Neuronal stem cell (in vitro differentiated cells): ENCODE data around the gene ZP4.

Source experiments
- DNase-seq: peaks from one replicate; pipeline ENCODE4 v3.0.0-alpha.2; 2013; ENCODE audit warnings: low spot score
- H2AFZ ChIP-seq: one replicate; pipeline ENCODE4 v1.6.1; 2013; ENCODE audit warnings: mild to moderate bottlenecking, low read length, inconsistent platforms
- H2AK5ac ChIP-seq: 2 replicates; pipeline ENCODE4 v1.6.1; 2013; ENCODE audit warnings: low read depth, mild to moderate bottlenecking, inconsistent platforms, low read length, moderate library complexity, mixed read lengths
- H2BK120ac ChIP-seq: 2 replicates; pipeline ENCODE4 v1.6.1; 2013; ENCODE audit warnings: low read depth, mild to moderate bottlenecking, inconsistent platforms, low read length, moderate library complexity, mixed read lengths
- H2BK12ac ChIP-seq: one replicate; pipeline ENCODE4 v1.6.1; 2013; ENCODE audit warnings: low read length, inconsistent platforms
- H2BK15ac ChIP-seq: 2 replicates; pipeline ENCODE4 v1.6.1; 2013; ENCODE audit warnings: mild to moderate bottlenecking, low read length, inconsistent platforms, mixed read lengths
- H2BK5ac ChIP-seq: one replicate; pipeline ENCODE4 v1.6.1; 2013; ENCODE audit warnings: inconsistent platforms, mild to moderate bottlenecking, low read length, moderate library complexity
- H3K14ac ChIP-seq: one replicate; pipeline ENCODE4 v1.6.1; 2013; ENCODE audit warnings: low read length, inconsistent platforms
- H3K18ac ChIP-seq: 2 replicates; pipeline ENCODE4 v1.6.1; 2013; ENCODE audit warnings: low read length, inconsistent platforms
- H3K23ac ChIP-seq: 2 replicates; pipeline ENCODE4 v1.6.1; 2013; ENCODE audit warnings: low read depth, mild to moderate bottlenecking, mixed read lengths, low read length, inconsistent platforms; ENCODE audit not compliant: poor library complexity
- H3K27ac ChIP-seq: replicated peaks from 3 replicates; pipeline ENCODE4 v1.5.1; 2013; ENCODE audit warnings: low read length, inconsistent platforms
- H3K27me3 ChIP-seq, 3 experiments: 2 replicates each; pipeline ENCODE4 v1.6.1; 2013; ENCODE audit warnings: low read length in 3 of 3, mild to moderate bottlenecking in 2 of 3, inconsistent platforms in 1 of 3, low read depth in 1 of 3, mixed read lengths in 1 of 3, moderate library complexity in 1 of 3; ENCODE audit not compliant: control insufficient read depth in 3 of 3, insufficient read depth in 3 of 3
- H3K36me3 ChIP-seq, 2 donors: replicated peaks in 1 of 2; 2 replicates each; pipeline ENCODE4 v1.6.1; 2013; ENCODE audit warnings: low read length in 2 of 2; ENCODE audit not compliant: control insufficient read depth in 2 of 2, insufficient read depth in 2 of 2
- H3K4ac ChIP-seq: 2 replicates; pipeline ENCODE4 v1.6.1; 2013; ENCODE audit warnings: inconsistent platforms, mild to moderate bottlenecking, low read length, moderate library complexity
- H3K4me1 ChIP-seq, 2 donors: 1 replicate in 1 of 2; 2 replicates in 1 of 2; pipeline ENCODE4 v1.6.1; 2013; ENCODE audit warnings: low read length in 2 of 2, low read depth in 1 of 2; ENCODE audit not compliant: control insufficient read depth in 2 of 2, insufficient read depth in 1 of 2
- H3K4me2 ChIP-seq: one replicate; pipeline ENCODE4 v1.6.1; 2013; ENCODE audit warnings: mild to moderate bottlenecking, low read length, inconsistent platforms; ENCODE audit not compliant: insufficient read depth, poor library complexity, severe bottlenecking
- H3K4me3 ChIP-seq, 2 donors: 2 replicates each; pipeline ENCODE4 v1.5.1; 2013; ENCODE audit warnings: low read length in 2 of 2, mild to moderate bottlenecking in 2 of 2, inconsistent platforms in 1 of 2, moderate library complexity in 1 of 2
- H3K79me1 ChIP-seq: one replicate; pipeline ENCODE4 v1.6.1; 2013; ENCODE audit warnings: low read depth, mild to moderate bottlenecking, inconsistent platforms, low read length, moderate library complexity
- H3K9ac ChIP-seq: one replicate; pipeline ENCODE4 v1.6.1; 2013; ENCODE audit warnings: mild to moderate bottlenecking, low read depth, low read length, inconsistent platforms; ENCODE audit not compliant: poor library complexity
- H3K9me3 ChIP-seq, 2 donors: replicated peaks in 1 of 2; 2 replicates each; pipeline versions ENCODE3 to v1.6.1; 2013; ENCODE audit warnings: low read length in 2 of 2, mild to moderate bottlenecking in 2 of 2, inconsistent platforms in 1 of 2, low read depth in 1 of 2, mixed read lengths in 1 of 2, moderate library complexity in 1 of 2; ENCODE audit not compliant: control insufficient read depth in 2 of 2, insufficient read depth in 1 of 2
- H4K8ac ChIP-seq: one replicate; pipeline ENCODE4 v1.6.1; 2013; ENCODE audit warnings: low read depth, mild to moderate bottlenecking, inconsistent platforms, low read length, moderate library complexity
- H4K91ac ChIP-seq: one replicate; pipeline ENCODE4 v1.6.1; 2013; ENCODE audit warnings: low read length, low read depth, mild to moderate bottlenecking, inconsistent platforms; ENCODE audit not compliant: poor library complexity
- WGBS, 2 donors: extraction: QIAGEN DNeasy Blood & Tissue Kit; methylation state at CpG; one replicate each; pipeline ENCODE4 v1.1.7; 2013; ENCODE audit warnings: missing lambda C conversion rate in 2 of 2, mixed read lengths in 1 of 2; ENCODE audit not compliant: insufficient read length in 2 of 2, insufficient replicate concordance in 1 of 2; ENCODE audit errors: extremely low coverage in 2 of 2; 5-methylcytosine and 5-hydroxymethylcytosine counted together

The ZP4 gene

GRCh38 chr1:237834048-237834447, 56.7 kb downstream of the ZP4 start:
- no peak overlapping the region for H3K27ac ChIP-seq
- H4K8ac ChIP-seq = no peak overlapping the region
- H3K9ac ChIP-seq = no peak overlapping the region
- H3K4me1 ChIP-seq = peaks cover 2 to 3% of the 10 kb centered on the region in 2 donors
- WGBS, 2 donors = no CpG with 5 or more reads among the region's 3 CpGs
- no peak overlapping the region for H3K18ac ChIP-seq
- no peak overlapping the region for H3K4ac ChIP-seq
- DNase-seq = no peak
- no peaks in the 10 kb centered on the region for H3K36me3 ChIP-seq
- no peaks in the 10 kb centered on the region for H3K27me3 ChIP-seq
- no peak overlapping the region for H3K4me3 ChIP-seq
- no peak overlapping the region for H3K4me2 ChIP-seq
- no peak overlapping the region for H2BK5ac ChIP-seq
- peaks cover 0 to 2% of the 10 kb centered on the region in 2 donors for H3K9me3 ChIP-seq
- H3K14ac ChIP-seq = no peak overlapping the region
- no peak overlapping the region for H2BK15ac ChIP-seq
- H2BK120ac ChIP-seq = no peak overlapping the region
- H4K91ac ChIP-seq = no peak overlapping the region
- H3K23ac ChIP-seq = no peak overlapping the region
- H2AK5ac ChIP-seq = no peak overlapping the region
- no peak overlapping the region for H2BK12ac ChIP-seq
- H2AFZ ChIP-seq = no peak overlapping the region
- H3K79me1 ChIP-seq = no peaks in the 10 kb centered on the region

GRCh38 chr1:237832858-237833257, 57.9 kb downstream of the ZP4 start:
- Histone ChIP-seq H4K91ac (no peak overlapping the region), H3K36me3 (no peaks in the 10 kb centered on the region), H3K4ac (no peak overlapping the region), H3K14ac (no peak overlapping the region), H3K27me3 (no peaks in the 10 kb centered on the region), H3K4me3 (no peak overlapping the region), H3K18ac (no peak overlapping the region), H2AK5ac (no peak overlapping the region), H3K79me1 (no peaks in the 10 kb centered on the region), H2AFZ (no peak overlapping the region), H3K4me2 (no peak overlapping the region), H3K27ac (no peak overlapping the region), H2BK15ac (no peak overlapping the region), H2BK5ac (no peak overlapping the region), H2BK120ac (no peak overlapping the region), H2BK12ac (no peak overlapping the region), H4K8ac (no peak overlapping the region), H3K9me3 (peaks cover 0 to 2% of the 10 kb centered on the region in 2 donors), H3K23ac (no peak overlapping the region), H3K9ac (no peak overlapping the region), H3K4me1 (peaks cover 2 to 3% of the 10 kb centered on the region in 2 donors)
- no CpG with 5 or more reads among the region's 7 CpGs for WGBS, 2 donors
- DNase-seq = no peak
